Measurements from ENCODE around the gene FAM124A. TPM values are rescaled to one million over a fixed set of nuclear protein-coding genes. Genes with fewer than 3 reads are reported as not detected.

Gene FAM124A
- total and polyA plus RNA-seq, 10 of the 15 experiments (the other 5 are each of a cell fraction or from before 2014, with no cell fraction given), result not detected

GRCh38 chr13:51233117-51233826 is 11.1 kb downstream of the FAM124A start (continued):
- TF ChIP-seq SKIL (IDR thresholded peaks at IDR 0.05; ENCODE audit: low read depth, poor library complexity, severe bottlenecking) (no peak), EED (IDR thresholded peaks at IDR 0.05; ENCODE audit: low read depth) (no peak)

- no peaks in the 10 kb centered on the region for H4K20me1 ChIP-seq (ENCODE audit: control insufficient read depth, insufficient read depth)
- FAIRE-seq (no peak), ATAC-seq (peak; percentile 57; the same call in 2 of the 3 replicates), DNase-seq (ENCODE audit: low read depth, low spot score) (no peak)
- no peaks in the 10 kb centered on the region for H3K79me2 ChIP-seq (ENCODE audit: control insufficient read depth, insufficient read depth, low read length)
- H3K27ac ChIP-seq (ENCODE audit: control insufficient read depth, insufficient read depth), result no peak overlapping the region
- no peaks in the 10 kb centered on the region for H3K4me1 ChIP-seq (ENCODE audit: control insufficient read depth, insufficient read depth, low read length)
- ChIA-PET CTCF (no interaction called here), POLR2A (no interaction called here), RAD21 (ENCODE audit: unreplicated experiment) (no interaction called here), SMC1A (ENCODE audit: uncharacterized antibody, unreplicated experiment) (interaction anchor here (0.6 to 1.2 kb wide), 2 partner anchors 8 to 108 kb away, joined by 3 read pairs; no protein-coding TSS in a partner anchor)
- H3K4me3 ChIP-seq, result no peak overlapping the region
- no peak for TF ChIP-seq MEF2A (IDR thresholded peaks at IDR 0.05; ENCODE audit: insufficient read depth, low read depth, low read length)
- no peak for TF ChIP-seq E2F4 (IDR thresholded peaks at IDR 0.05; ENCODE audit: low read depth, low read length)
- TF ChIP-seq SUZ12 (IDR thresholded peaks at IDR 0.05; ENCODE audit: unreplicated experiment), result no peak
- TF ChIP-seq HDAC2 (IDR thresholded peaks at IDR 0.05), result no peak
- TF ChIP-seq CBFB (IDR thresholded peaks at IDR 0.05; ENCODE audit: low read depth), result no peak
- no peak for TF ChIP-seq SREBF1 (IDR thresholded peaks at IDR 0.05; ENCODE audit: low read length)
- TF ChIP-seq SP1 (IDR thresholded peaks at IDR 0.05; ENCODE audit: low read depth, low read length), result no peak
- TF ChIP-seq HSF1 (IDR thresholded peaks at IDR 0.05; ENCODE audit: low read depth, low read length), result no peak
- TF ChIP-seq BCLAF1 (IDR thresholded peaks at IDR 0.05), result no peak
- TF ChIP-seq YY1 (IDR thresholded peaks at IDR 0.05; ENCODE audit: low read depth, low read length), result no peak
- TF ChIP-seq RFX5 (IDR thresholded peaks at IDR 0.05; ENCODE audit: low read depth, low read length), result no peak
- no peak for TF ChIP-seq JUND (IDR thresholded peaks at IDR 0.05; ENCODE audit: low read depth, low read length)
- TF ChIP-seq IKZF1 (conservative IDR thresholded peaks at IDR 0.05), result no peak
- intact Hi-C loops (cut with micrococcal nuclease; ENCODE audit: unreplicated experiment), result no loop called here
- no peak overlapping the region for H3K4me2 ChIP-seq (ENCODE audit: control insufficient read depth, insufficient read depth)
- BruUV-seq (replicated peaks), result no TSS peak
- H3K36me3 ChIP-seq (ENCODE audit: control insufficient read depth in 2 of 2, insufficient read depth in 2 of 2, low read length in 1 of 2), result no peaks in the 10 kb centered on the region
- H3K9ac ChIP-seq (ENCODE audit: control insufficient read depth, insufficient read depth, low read length), result no peak overlapping the region
- WGBS (ENCODE audit: insufficient coverage, insufficient replicate concordance, low lambda C conversion rate, missing lambda C conversion rate), result 34% methylated on average over 10 of the region's 10 CpGs
- H3K27me3 ChIP-seq (replicated peaks in 1 of 2; ENCODE audit: control insufficient read depth in 2 of 2, insufficient read depth in 2 of 2, low read length in 1 of 2), result no peaks in the 10 kb centered on the region; a peak in 1 of 4 replicates
- in situ Hi-C loops (cut with MboI), result no loop called here
- H2AFZ ChIP-seq (ENCODE audit: control insufficient read depth, low read depth, low read length), result no peak overlapping the region
- H3K9me3 ChIP-seq (replicated peaks; ENCODE audit: control insufficient read depth, insufficient read depth, low read length), result no peaks in the 10 kb centered on the region
Measured at GRCh38 chr13:51234676-51235075, 12.5 kb downstream of the FAM124A start.

All from GM12878 (cell line).